Activated CD4-positive, alpha-beta T cell treated with anti-CD3 and anti-CD28 coated beads for 36 hours (primary cell): ENCODE measurements around the gene IL10RA. TPM values are rescaled to one million over a fixed set of nuclear protein-coding genes. Genes with fewer than 3 reads are reported as not detected.
"Not testable (repeated sequence)": the region's sequence is repeated elsewhere in the genome, so short reads cannot be mapped to it uniquely, and the experiment has no call there.

Experiments used
- ATAC-seq: fragments of 200-7000 bp; cut with Tn5 transposase; one replicate; pipeline ENCODE4 v1.10.0; 2021; ENCODE audit warnings: mild to moderate bottlenecking, moderate library complexity
- CTCF ChIA-PET: fragments of 350-600 bp; sonication (Branson Sonifier 250); formaldehyde crosslinking; loops from one replicate; lab custom pipeline; 2021; ENCODE audit warnings: antibody characterized with exemption; lab: Charles Lee
- POLR2A ChIA-PET: fragments of 350-600 bp; sonication (Branson Sonifier 250); formaldehyde crosslinking; loops from one replicate; lab custom pipeline; 2021; ENCODE audit warnings: antibody characterized with exemption, inconsistent platforms; lab: Charles Lee
- DNase-seq: peaks from one replicate; pipeline ENCODE4 v3.0.0-alpha.2; 2020
- H3K27ac Mint-ChIP-seq: one replicate; pipeline ENCODE4 v1.8.0; 2021; ENCODE audit warnings: mixed read lengths
- H3K27me3 Mint-ChIP-seq: one replicate; pipeline ENCODE4 v1.8.0; 2021; ENCODE audit warnings: mixed read lengths
- H3K36me3 Mint-ChIP-seq: one replicate; pipeline ENCODE4 v1.8.0; 2021; ENCODE audit warnings: low read depth, mixed read lengths
- H3K4me1 Mint-ChIP-seq: one replicate; pipeline ENCODE4 v1.8.0; 2021; ENCODE audit warnings: mixed read lengths
- H3K4me3 Mint-ChIP-seq: one replicate; pipeline ENCODE4 v1.8.0; 2021; ENCODE audit warnings: mild to moderate bottlenecking, moderate library complexity, mixed read lengths
- H3K9me3 Mint-ChIP-seq: one replicate; pipeline ENCODE4 v1.8.0; 2021; ENCODE audit warnings: low read depth, mixed read lengths
- intact Hi-C, 2 experiments: fragments of 100-400 bp; cut with DNase I in 1 of 2; cut with micrococcal nuclease in 1 of 2; formaldehyde crosslinking; loops; one replicate each; pipeline versions ENCODE4 v1.14.2 to v1.15.1; 2022 to 2024; cut with DNase I, micrococcal nuclease
- total RNA-seq, 2 experiments: library from RNA; stranded (reverse); gene quantifications; one replicate each; pipeline ENCODE4 v1.2.3, GENCODE V29; 2021

Gene IL10RA
- total RNA-seq, 2 experiments from 2014 or later, result 57.1 to 79.4 TPM

- Mint-ChIP-seq H3K9me3 (peaks cover 9% of the 10 kb centered on the region), H3K4me3 (no peak overlapping the region), H3K27me3 (no peaks in the 10 kb centered on the region), H3K4me1 (peaks cover 95% of the 10 kb centered on the region), H3K27ac (peak overlapping the region; percentile 97), H3K36me3 (peaks cover 25% of the 10 kb centered on the region)
- CTCF ChIA-PET, result interaction anchor here (0.6 to 1.6 kb wide), 4 partner anchors 16 to 54 kb away, joined by 3 to 6 read pairs (median 4); no protein-coding TSS in a partner anchor
- no peak for DNase-seq
- POLR2A ChIA-PET, result interaction anchor here (0.6 to 1.1 kb wide), 3 partner anchors 9 to 21 kb away, joined by 3 to 5 read pairs (median 5); partner anchors contain the start of gene IL10RA
- no peak for ATAC-seq
- intact Hi-C loops, result loop anchor here in 1 of 2 experiments (10.0 kb wide), 1 partner anchor 299 kb away; the partner anchor contains the start of gene CD3E
Measured at GRCh38 chr11:118005224-118006152, 19.3 kb downstream of the IL10RA start.

GRCh38 chr11:118006153-118006534 lies 19.9 kb downstream of the IL10RA start:
- intact Hi-C loops, result loop anchor here in 1 of 2 experiments (10.0 kb wide), 1 partner anchor 299 kb away; the partner anchor contains the start of gene CD3E
- no peak overlapping the region for H3K4me3 Mint-ChIP-seq
- peaks cover 21% of the 10 kb centered on the region for H3K36me3 Mint-ChIP-seq
- ChIA-PET POLR2A (no interaction called here), CTCF (interaction anchor here (0.6 to 1.4 kb wide), 2 partner anchors 15 to 23 kb away, joined by 3 read pairs; no protein-coding TSS in a partner anchor)
- no peak overlapping the region for H3K27ac Mint-ChIP-seq
- DNase-seq (no peak), ATAC-seq (no peak)
- peaks cover 9% of the 10 kb centered on the region for H3K9me3 Mint-ChIP-seq
- no peaks in the 10 kb centered on the region for H3K27me3 Mint-ChIP-seq
- peaks cover 90% of the 10 kb centered on the region for H3K4me1 Mint-ChIP-seq

GRCh38 chr11:118007040-118007439 lies 20.8 kb downstream of the IL10RA start:
- DNase-seq, result no peak
- Mint-ChIP-seq H3K27ac (peak overlapping the region; percentile 72), H3K27me3 (no peaks in the 10 kb centered on the region), H3K9me3 (peaks cover 9% of the 10 kb centered on the region), H3K4me3 (no peak overlapping the region), H3K4me1 (peaks cover 87% of the 10 kb centered on the region), H3K36me3 (peaks cover 16% of the 10 kb centered on the region)
- ATAC-seq, result no peak
- CTCF ChIA-PET, result interaction anchor here (1.4 to 1.5 kb wide), 2 partner anchors 23 to 60 kb away, joined by 3 read pairs; no protein-coding TSS in a partner anchor
- intact Hi-C loops, result loop anchor here in 1 of 2 experiments (10.0 kb wide), 1 partner anchor 298 kb away; the partner anchor contains the start of gene CD3E
- POLR2A ChIA-PET, result interaction anchor here (0.6 to 1.2 kb wide), 2 partner anchors 20 to 535 kb away, joined by 3 to 4 read pairs; no protein-coding TSS in a partner anchor

GRCh38 chr11:118007563-118008270 lies 21.5 kb downstream of the IL10RA start:
- ChIA-PET CTCF (interaction anchor here (0.6 to 1.5 kb wide), 3 partner anchors 13 to 60 kb away, joined by 3 read pairs; no protein-coding TSS in a partner anchor), POLR2A (interaction anchor here (1.2 kb wide), 1 partner anchor 20 kb away, joined by 4 read pairs; no protein-coding TSS in a partner anchor)
- Mint-ChIP-seq H3K4me1 (peaks cover 85% of the 10 kb centered on the region), H3K27ac (peak overlapping the region; percentile 72), H3K36me3 (peaks cover 16% of the 10 kb centered on the region)
- H3K27me3 Mint-ChIP-seq, H3K4me3 Mint-ChIP-seq, DNase-seq, H3K9me3 Mint-ChIP-seq, ATAC-seq: not testable (repeated sequence)
- intact Hi-C loops, result loop anchor here in 1 of 2 experiments (10.0 kb wide), 1 partner anchor 297 kb away; the partner anchor contains the start of gene CD3E

GRCh38 chr11:118008271-118008911 lies 22.2 kb downstream of the IL10RA start:
- peaks cover 9% of the 10 kb centered on the region for H3K9me3 Mint-ChIP-seq
- peaks cover 13% of the 10 kb centered on the region for H3K36me3 Mint-ChIP-seq
- ChIA-PET POLR2A (no interaction called here), CTCF (interaction anchor here (0.6 to 0.9 kb wide), 2 partner anchors 13 to 58 kb away, joined by 3 read pairs; no protein-coding TSS in a partner anchor)
- peaks cover 79% of the 10 kb centered on the region for H3K4me1 Mint-ChIP-seq
- no peaks in the 10 kb centered on the region for H3K27me3 Mint-ChIP-seq
- no peak overlapping the region for H3K4me3 Mint-ChIP-seq
- intact Hi-C loops, result loop anchor here in 1 of 2 experiments (10.0 kb wide), 1 partner anchor 296 kb away; the partner anchor contains the start of gene CD3E
- ATAC-seq (no peak), DNase-seq (no peak)
- peak overlapping the region; percentile 55 for H3K27ac Mint-ChIP-seq

GRCh38 chr11:118009864-118010737 lies 23.9 kb downstream of the IL10RA start:
- no peak for ATAC-seq
- no peaks in the 10 kb centered on the region for H3K9me3 Mint-ChIP-seq
- H3K4me1 Mint-ChIP-seq, result peaks cover 75% of the 10 kb centered on the region
- POLR2A ChIA-PET, result no interaction called here
- intact Hi-C loops, result loop anchor here in 1 of 2 experiments (10.0 kb wide), 1 partner anchor 295 kb away; the partner anchor contains the start of gene CD3E
- H3K27me3 Mint-ChIP-seq, result no peaks in the 10 kb centered on the region
- H3K4me3 Mint-ChIP-seq, result no peak overlapping the region
- H3K27ac Mint-ChIP-seq, result no peak overlapping the region
- H3K36me3 Mint-ChIP-seq, result peaks cover 2% of the 10 kb centered on the region
- DNase-seq, result no peak
- CTCF ChIA-PET, result interaction anchor here (1.5 to 2.5 kb wide), 2 partner anchors 11 to 43 kb away, joined by 3 to 8 read pairs; no protein-coding TSS in a partner anchor

GRCh38 chr11:118010738-118011461 lies 24.7 kb downstream of the IL10RA start:
- intact Hi-C loops, result no loop called here
- POLR2A ChIA-PET, result no interaction called here
- H3K27ac Mint-ChIP-seq, result no peak overlapping the region
- no peaks in the 10 kb centered on the region for H3K9me3 Mint-ChIP-seq
- H3K36me3 Mint-ChIP-seq, result no peaks in the 10 kb centered on the region
- ATAC-seq, result no peak
- peaks cover 75% of the 10 kb centered on the region for H3K4me1 Mint-ChIP-seq
- CTCF ChIA-PET, result interaction anchor here (0.7 to 2.5 kb wide), 2 partner anchors 11 to 67 kb away, joined by 4 to 8 read pairs; no protein-coding TSS in a partner anchor
- no peak for DNase-seq
- no peaks in the 10 kb centered on the region for H3K27me3 Mint-ChIP-seq
- no peak overlapping the region for H3K4me3 Mint-ChIP-seq

GRCh38 chr11:118012083-118012669 lies 26.0 kb downstream of the IL10RA start:
- ATAC-seq, result peak; percentile 47
- Mint-ChIP-seq H3K36me3 (peaks cover 4% of the 10 kb centered on the region), H3K27ac (peak overlapping the region; percentile 0), H3K9me3 (peaks cover 8% of the 10 kb centered on the region), H3K4me1 (peaks cover 73% of the 10 kb centered on the region), H3K4me3 (no peak overlapping the region), H3K27me3 (no peaks in the 10 kb centered on the region)
- intact Hi-C loops, result no loop called here
- ChIA-PET POLR2A (interaction anchor here (1.5 kb wide), 1 partner anchor 11 kb away, joined by 3 read pairs; no protein-coding TSS in a partner anchor), CTCF (interaction anchor here (0.6 to 2.5 kb wide), 2 partner anchors 9 to 203 kb away, joined by 5 to 8 read pairs; no protein-coding TSS in a partner anchor)
- DNase-seq, result peak; percentile 36

- DNase-seq (no peak), ATAC-seq (peak; percentile 49)
- Mint-ChIP-seq H3K4me3 (no peak overlapping the region), H3K9me3 (peaks cover 24% of the 10 kb centered on the region), H3K27ac (peak overlapping the region; percentile 7), H3K27me3 (no peaks in the 10 kb centered on the region), H3K4me1 (peaks cover 55% of the 10 kb centered on the region), H3K36me3 (peaks cover 17% of the 10 kb centered on the region)
- intact Hi-C loops, result no loop called here
- ChIA-PET POLR2A (interaction anchor here (1.2 kb wide), 1 partner anchor 12 kb away, joined by 4 read pairs; no protein-coding TSS in a partner anchor), CTCF (interaction anchor here (0.6 kb wide), 1 partner anchor 64 kb away, joined by 3 read pairs; no protein-coding TSS in a partner anchor)
Measured at GRCh38 chr11:118014022-118014421, 27.8 kb downstream of the IL10RA start.
